NB4 (cell line): ENCODE results near the gene BCL2L1.

Source experiments
- CTCF ChIP-seq: IDR thresholded peaks from one replicate; pipeline ENCODE4 v1.5.1; 2012; ENCODE audit warnings: low read depth, low read length
- MAX ChIP-seq: IDR thresholded peaks from 2 replicates; pipeline ENCODE4 v1.6.1; 2011; ENCODE audit warnings: low read depth, low read length
- POLR2A ChIP-seq: IDR thresholded peaks from 2 replicates; pipeline ENCODE4 v1.6.1; 2011; ENCODE audit warnings: mild to moderate bottlenecking; ENCODE audit not compliant: insufficient read length; ENCODE audit errors: extremely low read depth

- TF ChIP-seq POLR2A (no peak), CTCF (no peak), MAX (no peak)
These were observed 58.6 kb downstream of the BCL2L1 start for GRCh38 chr20:31663838-31664695.
